ENCODE measurements around the gene RPS16.

The RPS16 gene

GRCh38 chr19:39405958-39406655 is 29.6 kb downstream of the RPS16 start:
- DNase-seq: peak; percentile 92

- no peak for DNase-seq
These were observed 30.3 kb downstream of the RPS16 start for GRCh38 chr19:39405261-39405957.

GRCh38 chr19:39403331-39404312 is 32.1 kb downstream of the RPS16 start:
- peak; percentile 98 for DNase-seq

GRCh38 chr19:39402346-39403300 is 33.1 kb downstream of the RPS16 start:
- peak; percentile 94 for DNase-seq

GRCh38 chr19:39401549-39402345 is 34.0 kb downstream of the RPS16 start:
- DNase-seq: peak; percentile 87

- no peak for DNase-seq
These were observed 34.6 kb downstream of the RPS16 start for GRCh38 chr19:39401070-39401548.

GRCh38 chr19:39400061-39400460 is 35.7 kb downstream of the RPS16 start:
- DNase-seq: no peak

- no peak for DNase-seq
These were observed 36.1 kb downstream of the RPS16 start for GRCh38 chr19:39399668-39400050.

GRCh38 chr19:39398297-39398864 is 37.4 kb downstream of the RPS16 start:
- DNase-seq: peak; percentile 79

- peak; percentile 95 for DNase-seq
These were observed 38.1 kb downstream of the RPS16 start for GRCh38 chr19:39397360-39398296.

- peak; percentile 96 for DNase-seq
These were observed 44.9 kb downstream of the RPS16 start, which contains the start of the genes MED29 and PAF1 for GRCh38 chr19:39390751-39391437. TSS of gene MED29 (plus strand) at chr19:39391378. CDS start at chr19:39391423, 45 bp downstream. TSS of gene PAF1 (minus strand) at chr19:39391106. CDS start at chr19:39390864, 242 bp downstream.

GRCh38 chr19:39390451-39390750 is 45.3 kb downstream of the RPS16 start:
- peak; percentile 81 for DNase-seq

- no peak for DNase-seq
These were observed 45.9 kb downstream of the RPS16 start for GRCh38 chr19:39389631-39390414.

- DNase-seq: no peak
These were observed 47.1 kb downstream of the RPS16 start for GRCh38 chr19:39388657-39389056.

- no peak for DNase-seq
These were observed 49.2 kb downstream of the RPS16 start for GRCh38 chr19:39386557-39386956.

- no peak for DNase-seq
These were observed 49.9 kb downstream of the RPS16 start for GRCh38 chr19:39385629-39386411.
